Loucy (cell line): ENCODE data around the gene PIK3CA.

ENCODE experiments used
- H2AFZ ChIP-seq: fragments of 200-600 bp; sonication (generic); 2 replicates; pipeline ENCODE4 v1.6.0; 2016; ENCODE audit warnings: antibody characterized with exemption, mild to moderate bottlenecking, low read length, moderate library complexity
- H3F3A ChIP-seq: fragments of 200-600 bp; 2 replicates; pipeline ENCODE4 v1.6.0; 2016; ENCODE audit warnings: antibody characterized with exemption, low read depth, mild to moderate bottlenecking
- H3K27me3 ChIP-seq: fragments of 200-600 bp; sonication (generic); 2 replicates; pipeline ENCODE4 v1.6.1; 2014; ENCODE audit warnings: low read length, mild to moderate bottlenecking; ENCODE audit not compliant: insufficient read depth, poor library complexity, severe bottlenecking
- H3K36me3 ChIP-seq: fragments of 200-600 bp; sonication (generic); 2 replicates; pipeline ENCODE4 v1.6.1; 2016; ENCODE audit warnings: low read length; ENCODE audit not compliant: insufficient read depth
- H3K4me1 ChIP-seq: fragments of 200-600 bp; sonication (generic); 2 replicates; pipeline ENCODE4 v1.5.1; 2014; ENCODE audit warnings: low read length, mild to moderate bottlenecking; ENCODE audit not compliant: insufficient read depth, poor library complexity, severe bottlenecking
- H3K4me2 ChIP-seq: fragments of 200-600 bp; sonication (generic); 2 replicates; pipeline ENCODE4 v1.6.0; 2014; ENCODE audit warnings: antibody characterized with exemption, low read length, low read depth, mild to moderate bottlenecking; ENCODE audit not compliant: poor library complexity, severe bottlenecking
- H3K4me3 ChIP-seq: fragments of 200-600 bp; sonication (generic); 2 replicates; pipeline ENCODE4 v1.5.1; 2014; ENCODE audit warnings: low read length, mild to moderate bottlenecking, mixed read lengths; ENCODE audit not compliant: poor library complexity, severe bottlenecking
- H3K79me2 ChIP-seq: fragments of 200-600 bp; sonication (generic); 2 replicates; pipeline ENCODE4 v1.6.1; 2014; ENCODE audit warnings: low read length; ENCODE audit not compliant: insufficient read depth
- H3K9ac ChIP-seq: fragments of 200-600 bp; sonication (generic); 2 replicates; pipeline ENCODE4 v1.6.0; 2014; ENCODE audit warnings: mild to moderate bottlenecking, low read depth, low read length, moderate library complexity; ENCODE audit not compliant: poor library complexity, severe bottlenecking
- H3K9me2 ChIP-seq: fragments of 200-600 bp; sonication (generic); replicated peaks from 2 replicates; pipeline ENCODE4 v1.6.1; 2016; ENCODE audit warnings: low read depth, low read length, mixed read lengths
- H3K9me3 ChIP-seq: fragments of 200-600 bp; sonication (generic); 2 replicates; pipeline ENCODE4 v1.6.1; 2014; ENCODE audit warnings: mild to moderate bottlenecking, antibody characterized with exemption, low read length, low read depth; ENCODE audit not compliant: insufficient read depth
- H4K20me1 ChIP-seq: fragments of 200-600 bp; sonication (generic); 2 replicates; pipeline ENCODE4 v1.6.0; 2014; ENCODE audit warnings: antibody characterized with exemption, low read length, mild to moderate bottlenecking; ENCODE audit not compliant: insufficient read depth, poor library complexity, severe bottlenecking
- EZH2phosphoT487 ChIP-seq: fragments of 200-600 bp; IDR thresholded peaks from 2 replicates; pipeline ENCODE4 v1.6.1; 2018; ENCODE audit warnings: antibody characterized with exemption, mild to moderate bottlenecking, moderate library complexity, borderline replicate concordance
- TF ChIP-seq, protein P1 (sequence below): fragments of 200-600 bp; sonication (generic); conservative IDR thresholded peaks from 2 replicates; pipeline ENCODE4 v1.5.1; 2014; ENCODE audit warnings: mild to moderate bottlenecking, antibody characterized with exemption, low read length

PIK3CA gene

DNA sequence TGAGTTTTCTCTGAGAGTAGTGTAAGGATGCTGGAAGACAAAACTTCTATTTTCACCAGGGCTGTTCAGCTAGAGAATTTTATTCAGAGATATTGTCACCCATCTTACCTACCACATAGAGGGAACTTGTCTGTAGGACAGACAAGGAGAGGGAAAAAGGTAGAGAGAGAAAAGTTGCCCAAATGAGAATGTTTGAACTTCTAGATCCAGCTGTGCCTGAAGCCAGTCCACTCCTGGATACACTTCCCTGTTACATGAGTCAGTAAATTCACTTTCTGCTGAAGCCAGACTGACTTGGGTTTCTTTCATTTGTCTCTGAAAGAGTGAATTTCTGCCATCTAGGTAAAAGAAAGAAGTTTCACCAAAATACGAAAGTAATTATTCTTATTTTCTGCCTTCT lies 130.0 kb downstream of the PIK3CA start:
- TF ChIP-seq, protein P1, sequence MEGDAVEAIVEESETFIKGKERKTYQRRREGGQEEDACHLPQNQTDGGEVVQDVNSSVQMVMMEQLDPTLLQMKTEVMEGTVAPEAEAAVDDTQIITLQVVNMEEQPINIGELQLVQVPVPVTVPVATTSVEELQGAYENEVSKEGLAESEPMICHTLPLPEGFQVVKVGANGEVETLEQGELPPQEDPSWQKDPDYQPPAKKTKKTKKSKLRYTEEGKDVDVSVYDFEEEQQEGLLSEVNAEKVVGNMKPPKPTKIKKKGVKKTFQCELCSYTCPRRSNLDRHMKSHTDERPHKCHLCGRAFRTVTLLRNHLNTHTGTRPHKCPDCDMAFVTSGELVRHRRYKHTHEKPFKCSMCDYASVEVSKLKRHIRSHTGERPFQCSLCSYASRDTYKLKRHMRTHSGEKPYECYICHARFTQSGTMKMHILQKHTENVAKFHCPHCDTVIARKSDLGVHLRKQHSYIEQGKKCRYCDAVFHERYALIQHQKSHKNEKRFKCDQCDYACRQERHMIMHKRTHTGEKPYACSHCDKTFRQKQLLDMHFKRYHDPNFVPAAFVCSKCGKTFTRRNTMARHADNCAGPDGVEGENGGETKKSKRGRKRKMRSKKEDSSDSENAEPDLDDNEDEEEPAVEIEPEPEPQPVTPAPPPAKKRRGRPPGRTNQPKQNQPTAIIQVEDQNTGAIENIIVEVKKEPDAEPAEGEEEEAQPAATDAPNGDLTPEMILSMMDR, result no peak
- no peak for TF ChIP-seq EZH2phosphoT487

DNA sequence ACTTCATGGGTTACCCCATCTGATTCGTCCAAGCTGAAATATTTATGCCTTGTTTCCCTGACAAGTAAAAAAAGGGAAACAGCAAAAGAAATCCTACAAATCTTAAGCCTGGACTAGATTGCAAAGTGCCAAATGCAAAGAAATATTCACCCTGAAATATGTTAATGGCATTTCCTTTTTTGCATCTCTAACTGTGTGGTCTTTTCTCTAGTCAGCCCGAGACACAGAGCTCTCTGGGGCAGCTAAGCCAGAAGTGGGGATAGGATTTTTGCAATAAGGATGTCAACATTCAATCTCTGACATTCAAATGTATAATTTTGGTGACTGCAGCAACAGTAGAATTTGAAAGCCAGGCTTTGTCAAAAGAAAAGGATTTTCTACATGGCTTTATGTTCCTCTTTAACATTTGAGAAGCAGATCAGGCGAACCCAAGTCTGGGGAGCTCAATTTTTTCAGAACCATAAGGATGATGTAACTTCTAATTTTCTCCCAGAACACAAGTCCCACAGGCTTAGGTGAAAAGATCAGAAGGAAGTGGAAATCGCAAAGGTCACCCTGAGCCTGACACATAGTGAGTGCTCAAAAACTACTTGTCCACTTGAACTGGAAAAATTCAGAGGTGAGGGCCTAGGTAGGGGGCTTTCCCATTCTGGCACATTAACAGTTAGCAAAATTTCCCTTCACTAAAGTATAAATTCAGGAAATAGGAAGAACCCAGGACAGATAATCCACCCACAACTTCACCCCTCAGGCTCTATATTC lies 131.0 kb downstream of the PIK3CA start:
- Histone ChIP-seq H3K9ac (no peak overlapping the region), H4K20me1 (no peaks in the 10 kb centered on the region), H3K9me2 (no peaks in the 10 kb centered on the region), H3K4me3 (no peak overlapping the region), H3F3A (no peaks in the 10 kb centered on the region), H3K36me3 (no peaks in the 10 kb centered on the region), H3K27me3 (no peaks in the 10 kb centered on the region), H3K4me1 (no peaks in the 10 kb centered on the region), H2AFZ (no peak overlapping the region), H3K4me2 (no peak overlapping the region), H3K9me3 (no peaks in the 10 kb centered on the region), H3K79me2 (no peaks in the 10 kb centered on the region)
- TF ChIP-seq EZH2phosphoT487, result no peak
- TF ChIP-seq, protein P1, result no peak

More for the DNA sequence above, 130.0 kb downstream of the PIK3CA start:
- Histone ChIP-seq H3F3A (no peaks in the 10 kb centered on the region), H3K27me3 (no peaks in the 10 kb centered on the region), H3K79me2 (no peaks in the 10 kb centered on the region), H3K4me2 (no peak overlapping the region), H3K9me2 (no peaks in the 10 kb centered on the region), H3K4me3 (no peak overlapping the region), H3K4me1 (no peaks in the 10 kb centered on the region), H4K20me1 (no peaks in the 10 kb centered on the region), H3K9me3 (no peaks in the 10 kb centered on the region), H2AFZ (no peak overlapping the region), H3K9ac (no peak overlapping the region), H3K36me3 (no peaks in the 10 kb centered on the region)

DNA sequence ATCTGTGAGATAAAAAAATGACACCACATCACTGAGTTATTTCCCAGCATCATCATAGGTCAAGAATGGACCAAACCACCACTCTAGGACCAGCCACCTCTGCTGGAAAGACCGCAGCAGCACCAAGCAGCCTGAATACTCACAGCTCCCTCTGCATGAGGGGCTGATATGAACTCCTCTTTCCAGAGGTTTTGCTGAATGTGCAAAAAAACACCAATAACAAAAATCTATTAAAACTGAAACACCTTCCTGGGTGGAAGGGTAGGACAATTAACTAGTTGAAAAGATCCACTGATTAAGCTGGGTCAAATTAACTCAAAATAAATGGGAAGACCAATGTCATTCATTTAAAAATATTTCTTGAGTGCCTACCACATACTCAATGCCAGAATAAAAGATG lies 131.7 kb downstream of the PIK3CA start:
- H3K4me1 ChIP-seq, result no peaks in the 10 kb centered on the region
- H3K4me3 ChIP-seq, result no peak overlapping the region
- H2AFZ ChIP-seq, result no peak overlapping the region
- H3K79me2 ChIP-seq, result no peaks in the 10 kb centered on the region
- H4K20me1 ChIP-seq, result no peaks in the 10 kb centered on the region
- no peak for TF ChIP-seq EZH2phosphoT487
- TF ChIP-seq, protein P1, result no peak
- H3K9me3 ChIP-seq, result no peaks in the 10 kb centered on the region
- no peaks in the 10 kb centered on the region for H3F3A ChIP-seq
- H3K36me3 ChIP-seq, result no peaks in the 10 kb centered on the region
- no peak overlapping the region for H3K9ac ChIP-seq
- no peaks in the 10 kb centered on the region for H3K9me2 ChIP-seq
- H3K27me3 ChIP-seq, result no peaks in the 10 kb centered on the region
- no peak overlapping the region for H3K4me2 ChIP-seq
